DMS53 (cell line): ENCODE measurements around the gene ALAD.
A peak's percentile ranks its signal among the peaks of the same experiment; 100 is the strongest.
"Not testable (repeated sequence)": the region's sequence is repeated elsewhere in the genome, so short reads cannot be mapped to it uniquely, and the experiment has no call there.

Experiments used
- DNase-seq: peaks from one replicate; lab custom pipeline; 2025; lab: John Stamatoyannopoulos, UW

The ALAD gene

GRCh38 chr9:113373256-113373655, 27.8 kb downstream of the ALAD start:
- no peak for DNase-seq

- DNase-seq = no peak
Measured at GRCh38 chr9:113372059-113372458, 29.0 kb downstream of the ALAD start.

DNA sequence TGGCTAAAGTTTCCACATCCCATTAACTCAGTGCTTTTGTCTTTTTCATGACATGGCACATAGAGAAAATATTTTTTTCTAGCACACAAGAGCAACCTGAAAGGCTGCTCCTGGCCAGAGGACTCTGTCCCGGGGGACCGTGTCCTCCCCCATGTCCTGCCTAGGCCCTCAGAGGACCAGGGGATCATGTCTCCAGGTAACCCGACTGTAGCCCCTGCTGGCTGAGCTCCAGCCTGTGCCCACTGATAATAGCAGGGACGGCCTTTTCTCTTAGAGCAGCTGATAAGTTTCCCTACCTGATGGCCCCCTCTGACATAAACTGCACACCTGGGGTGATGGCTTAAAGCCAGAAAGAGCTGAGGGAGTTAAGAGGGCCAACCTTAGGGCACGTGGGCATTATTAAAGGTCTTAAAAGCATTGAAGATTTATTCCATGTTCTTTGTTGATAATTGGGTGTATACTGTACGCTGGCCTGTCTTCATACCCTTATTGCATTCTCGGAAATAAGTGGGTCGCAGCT, 30.2 kb downstream of the ALAD start:
- no peak for DNase-seq

DNA sequence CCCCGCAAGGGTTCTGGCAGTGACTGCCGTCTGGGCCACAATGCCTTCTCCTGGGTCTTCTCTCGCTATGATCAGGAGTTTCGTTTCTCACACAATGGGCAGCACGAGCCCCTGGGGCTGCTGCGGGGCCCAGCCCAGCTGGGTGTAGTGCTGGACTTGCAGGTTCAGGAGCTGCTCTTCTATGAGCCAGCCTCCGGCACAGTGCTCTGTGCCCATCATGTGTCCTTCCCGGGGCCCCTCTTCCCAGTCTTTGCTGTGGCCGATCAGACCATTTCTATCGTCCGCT, 31.3 kb downstream of the ALAD start:
- DNase-seq = no peak

GRCh38 chr9:113368982-113369854, 31.9 kb downstream of the ALAD start:
- DNase-seq = no peak

DNA sequence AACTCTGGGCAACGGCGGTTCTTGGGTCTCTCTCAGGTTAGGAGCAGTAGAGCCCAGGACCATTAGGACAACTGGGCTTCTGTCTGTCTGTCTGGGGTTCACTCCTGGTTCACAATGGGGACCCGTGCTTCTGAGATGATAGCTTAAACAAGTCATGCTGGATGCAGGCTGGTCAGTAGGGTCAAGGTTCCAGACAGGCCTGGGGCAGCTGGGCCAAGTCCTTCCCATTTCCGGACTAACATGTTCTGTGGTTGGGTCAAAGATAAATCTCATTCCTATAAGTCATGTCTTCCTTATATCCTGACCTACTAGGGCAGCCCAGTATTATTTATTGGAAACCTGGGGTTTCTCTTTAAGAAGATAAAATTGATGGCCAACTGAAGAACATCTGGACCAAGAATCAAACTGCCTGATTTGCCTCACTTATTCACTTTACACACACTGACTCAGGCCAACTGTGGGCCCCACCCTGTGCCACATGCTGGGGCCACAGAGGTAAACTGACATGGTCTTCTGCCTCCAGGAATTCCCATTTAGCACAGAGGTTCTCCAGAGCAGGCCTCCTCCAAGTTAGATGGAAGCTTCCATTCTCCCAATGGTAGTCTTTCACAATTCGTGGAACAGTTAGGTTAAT, 32.6 kb downstream of the ALAD start:
- no peak for DNase-seq

GRCh38 chr9:113365652-113366051, 35.4 kb downstream of the ALAD start:
- not testable (repeated sequence) for DNase-seq

DNA sequence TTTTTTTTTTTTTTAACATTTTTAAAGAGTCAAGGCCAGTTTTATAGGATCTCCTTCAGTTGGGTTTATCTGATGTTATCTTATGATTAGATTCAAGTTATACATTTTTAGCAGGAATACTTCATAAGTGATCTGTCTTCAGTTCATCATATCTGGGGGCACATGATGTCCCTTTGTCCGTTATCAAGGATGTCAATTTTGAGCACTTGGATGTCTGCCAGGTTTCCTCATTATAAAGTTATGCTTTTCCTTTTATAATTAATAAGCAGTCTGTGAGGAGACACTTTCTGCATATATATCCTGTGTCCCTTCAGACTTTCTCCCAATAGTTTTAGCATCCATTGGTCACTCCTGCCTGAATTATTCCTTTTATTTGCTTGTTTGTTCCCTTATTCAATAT, 36.1 kb downstream of the ALAD start:
- DNase-seq = no peak

DNA sequence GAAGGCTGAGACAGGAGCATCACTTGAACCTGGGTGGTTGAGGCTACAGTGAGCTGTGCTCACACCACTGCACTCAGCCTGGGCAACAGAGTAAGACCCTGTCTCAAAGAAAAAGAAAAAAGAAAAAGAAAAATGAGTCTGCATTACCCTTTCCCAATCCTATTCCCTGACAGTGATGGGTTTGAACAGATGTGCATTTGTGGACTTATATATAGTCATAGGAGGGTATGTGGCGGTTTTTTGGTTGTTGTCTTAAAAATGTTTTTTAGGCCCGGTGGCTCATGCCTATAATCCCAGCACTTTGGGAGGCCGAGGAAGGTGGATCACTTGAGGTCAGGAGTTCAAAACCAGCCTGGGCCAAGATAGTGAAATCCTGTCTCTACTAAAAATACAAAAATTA, 37.7 kb downstream of the ALAD start:
- no peak for DNase-seq

DNA sequence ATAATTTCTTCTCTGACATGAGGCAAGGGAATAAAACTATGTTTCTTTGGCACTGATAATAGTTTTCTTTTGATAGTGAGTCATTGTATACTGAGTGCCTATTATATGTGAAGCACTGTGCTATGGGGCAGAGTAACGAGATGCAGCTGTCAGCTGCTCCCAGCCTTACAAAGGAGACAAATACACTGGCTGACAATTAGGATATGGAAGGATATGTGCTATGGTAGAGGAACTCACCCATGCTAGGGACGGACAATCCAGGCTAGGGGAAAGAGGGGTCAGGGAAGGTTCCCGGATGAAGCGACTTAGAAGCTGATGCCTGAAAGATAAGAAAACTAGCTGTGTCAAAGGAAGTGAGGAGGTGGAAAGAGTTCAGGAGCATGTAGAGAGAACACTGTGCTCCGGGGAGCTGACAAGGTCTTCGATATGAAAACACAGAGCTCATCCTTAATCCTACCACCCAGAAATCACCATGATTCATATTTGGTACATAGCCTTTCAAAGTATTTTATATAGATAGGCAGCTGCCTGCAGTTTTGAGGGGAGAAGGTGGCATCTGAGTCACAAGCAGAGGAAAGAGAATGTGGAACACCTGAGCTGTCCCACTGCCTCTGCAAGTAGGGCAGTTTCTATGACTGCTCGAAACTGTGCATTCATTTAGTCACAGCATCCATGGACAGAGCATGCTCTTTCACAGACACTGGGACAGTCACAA, 39.6 kb downstream of the ALAD start:
- DNase-seq = no peak

GRCh38 chr9:113360242-113360842, 40.7 kb downstream of the ALAD start:
- DNase-seq = no peak

GRCh38 chr9:113359385-113359784, 41.7 kb downstream of the ALAD start:
- DNase-seq = no peak

- no peak for DNase-seq
Measured at GRCh38 chr9:113356686-113357292, 44.3 kb downstream of the ALAD start.

DNA sequence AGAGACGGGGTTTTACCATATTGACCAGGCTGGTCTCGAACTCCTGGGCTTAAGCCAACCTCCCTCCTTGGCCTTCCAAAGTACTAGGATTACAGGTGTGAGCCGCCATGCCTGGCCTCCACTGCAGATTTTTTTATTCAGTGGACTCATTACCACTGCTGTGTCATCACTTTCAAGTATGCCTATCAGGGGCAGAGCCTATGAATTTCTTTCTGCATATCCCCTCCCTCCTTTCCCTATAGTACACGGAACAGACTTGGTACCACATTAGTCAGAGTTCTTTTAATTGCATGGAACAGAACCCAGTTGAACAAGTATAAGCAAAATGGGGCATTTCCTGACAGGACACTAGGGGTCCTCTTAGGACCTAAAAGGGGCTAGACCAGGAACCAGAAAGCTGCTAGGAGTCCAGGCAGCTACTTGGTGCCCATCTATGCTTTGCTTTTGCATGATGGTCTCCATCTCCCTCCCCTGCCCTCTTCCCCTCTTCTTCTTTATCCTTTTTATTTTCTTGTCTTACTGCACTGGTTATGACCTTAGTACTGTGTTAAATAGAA, 46.0 kb downstream of the ALAD start:
- DNase-seq = no peak

- DNase-seq = peak; percentile 41
Measured at GRCh38 chr9:113352411-113352810, 48.7 kb downstream of the ALAD start.

- DNase-seq = peak; percentile 45
Measured at GRCh38 chr9:113352006-113352405, 49.1 kb downstream of the ALAD start.

DNA sequence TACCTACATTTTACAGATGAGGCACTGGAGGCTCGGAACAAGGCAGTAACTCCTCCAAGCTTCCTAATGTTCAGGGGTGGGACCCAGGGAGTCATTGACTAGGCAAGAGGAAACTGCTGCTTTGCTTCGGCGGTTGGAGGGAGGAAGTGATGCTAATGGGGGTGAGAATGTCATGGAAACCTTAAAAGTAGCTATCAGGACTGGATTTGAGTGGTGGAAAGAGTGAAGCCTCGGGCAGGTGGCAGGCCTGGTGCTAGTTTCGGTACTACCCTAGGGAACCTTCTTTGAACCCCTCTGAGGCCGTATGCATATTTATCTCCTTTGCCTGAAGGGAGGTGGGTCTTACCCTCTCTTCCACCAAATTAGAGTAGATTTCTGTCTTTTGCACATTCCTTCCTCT, 50.1 kb downstream of the ALAD start:
- no peak for DNase-seq

DNA sequence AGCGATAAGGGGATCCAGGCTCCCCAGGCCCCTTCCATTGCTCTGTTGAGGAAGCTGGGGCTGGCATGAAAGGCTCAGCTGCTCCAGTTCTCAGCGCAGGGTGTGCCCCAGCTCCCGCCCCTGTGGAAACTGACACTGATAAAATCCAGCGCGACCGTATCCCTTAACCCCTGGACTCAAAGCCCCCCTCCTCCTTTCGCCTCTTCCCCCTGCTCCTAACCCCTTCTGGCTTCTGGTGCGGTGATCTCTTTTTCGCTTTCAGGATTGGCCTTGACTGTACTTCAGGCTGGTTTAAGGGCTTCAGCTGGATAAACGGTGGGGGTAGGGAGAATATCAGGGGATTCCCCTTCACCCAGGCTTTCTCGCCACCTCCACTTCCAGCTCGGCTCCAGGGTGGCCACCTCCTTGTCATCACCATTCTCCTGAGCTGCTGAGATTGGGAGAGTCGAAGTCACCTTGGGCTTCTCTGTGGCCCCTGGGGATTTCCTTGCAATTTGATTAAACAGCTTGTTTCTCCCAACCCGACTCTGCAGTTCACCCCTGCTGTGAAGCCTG, 50.9 kb downstream of the ALAD start:
- no peak for DNase-seq

- DNase-seq = peak; percentile 81
Measured at GRCh38 chr9:113349445-113350094, 51.5 kb downstream of the ALAD start, which contains the start of gene BSPRY. Gene BSPRY, plus strand, starts transcription at chr9:113349541. Its CDS starts 39 bp downstream, at chr9:113349580.

GRCh38 chr9:113349066-113349444, 52.0 kb downstream of the ALAD start:
- DNase-seq = no peak

- no peak for DNase-seq
Measured at GRCh38 chr9:113348437-113348836, 52.6 kb downstream of the ALAD start.
